HG02678 (cell line): ENCODE data around the gene SAFB2.

Source experiments
- ATAC-seq: cut with Tn5 transposase; IDR thresholded peaks from one replicate; pipeline ENCODE4 v1.9.1; 2021; ENCODE audit warnings: mild to moderate bottlenecking, moderate library complexity; ENCODE audit not compliant: unreplicated experiment

Gene SAFB2

DNA sequence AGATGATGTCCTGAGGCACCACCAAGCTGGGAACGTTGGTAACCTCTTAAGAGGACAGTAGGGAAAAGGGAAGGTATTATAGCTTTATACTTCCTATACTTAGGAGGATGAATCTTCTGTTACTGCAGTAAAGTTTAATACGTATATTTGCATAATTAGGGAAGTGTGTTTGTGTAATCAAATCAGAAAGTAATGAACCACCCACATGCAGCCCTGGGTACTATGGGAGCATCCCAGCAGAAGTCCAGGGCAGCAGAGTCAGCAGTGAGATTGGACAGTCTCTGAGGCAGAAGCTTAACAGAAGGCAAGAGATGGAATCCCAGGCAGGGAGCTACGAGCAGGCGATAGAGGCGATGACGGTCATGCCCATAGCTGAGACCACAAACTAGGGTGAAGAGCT, 12.9 kb upstream of the SAFB2 start:
- ATAC-seq = no peak

DNA sequence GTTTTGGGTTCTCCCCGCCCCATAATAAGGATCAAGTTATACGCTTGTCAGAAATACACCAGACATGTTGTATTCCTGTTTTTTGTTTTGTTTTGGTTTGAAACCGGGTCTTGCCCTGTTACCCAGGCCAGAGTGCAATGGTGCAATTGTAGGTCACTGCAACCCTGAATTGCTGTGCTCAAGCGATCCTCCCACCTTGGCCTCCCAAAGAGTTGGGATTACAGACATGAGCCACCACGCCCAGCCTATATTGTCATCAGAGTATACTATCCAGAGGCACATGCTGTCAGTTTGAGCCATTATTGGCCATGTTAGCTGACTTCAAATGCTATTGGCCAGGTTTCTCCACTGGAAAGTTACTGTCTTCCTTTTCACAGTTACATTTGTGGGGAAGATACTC, 10.1 kb upstream of the SAFB2 start:
- ATAC-seq = no peak

DNA sequence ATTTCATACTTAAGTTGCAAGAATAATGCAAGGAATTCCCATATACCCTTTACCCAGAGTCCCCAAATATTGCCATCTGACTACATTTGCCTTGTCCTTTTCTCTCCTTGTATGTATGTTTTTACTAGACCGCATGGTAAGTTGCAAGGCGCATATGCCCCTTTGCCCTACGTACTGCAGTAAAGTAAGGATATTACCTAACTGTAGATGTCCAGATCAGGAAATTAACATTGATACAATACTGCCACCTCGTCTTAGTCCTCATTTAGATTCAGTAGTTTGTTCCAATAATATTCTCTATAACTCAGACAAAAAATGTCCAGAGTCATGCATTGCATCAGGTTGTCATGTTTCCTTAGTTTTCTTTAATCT, 9.7 kb upstream of the SAFB2 start:
- ATAC-seq = no peak

DNA sequence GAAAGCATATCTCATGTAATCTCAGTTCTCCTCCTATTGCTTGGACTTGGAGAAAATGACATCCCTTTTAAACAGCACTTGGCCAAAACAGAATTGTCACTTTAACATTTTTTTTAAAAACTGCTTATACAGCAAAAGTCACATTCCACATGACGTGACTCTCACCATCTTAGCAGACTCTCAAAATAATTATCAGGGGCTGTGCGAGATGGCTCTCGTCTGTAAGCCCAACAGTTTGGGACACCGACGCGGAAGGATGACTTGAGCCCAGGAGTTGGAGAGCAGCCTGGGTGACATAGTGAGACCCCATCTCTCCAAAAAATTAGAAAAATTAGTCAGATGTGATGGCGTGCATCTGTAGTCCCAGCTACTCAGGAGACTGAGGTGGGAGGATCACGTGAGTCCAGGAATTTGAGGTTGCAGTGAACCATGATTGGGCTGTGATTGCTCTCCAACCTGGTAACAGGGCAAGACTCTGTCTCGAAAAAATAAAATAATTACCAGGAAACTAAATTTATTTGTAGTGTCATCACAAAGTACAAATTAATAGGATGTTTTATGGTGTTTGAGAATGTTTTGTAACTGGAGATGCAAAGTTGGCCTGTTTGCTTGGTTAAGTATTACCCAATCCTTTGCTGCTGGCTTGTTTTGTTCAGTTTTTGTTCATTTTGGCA, 9.1 kb upstream of the SAFB2 start:
- no peak for ATAC-seq

DNA sequence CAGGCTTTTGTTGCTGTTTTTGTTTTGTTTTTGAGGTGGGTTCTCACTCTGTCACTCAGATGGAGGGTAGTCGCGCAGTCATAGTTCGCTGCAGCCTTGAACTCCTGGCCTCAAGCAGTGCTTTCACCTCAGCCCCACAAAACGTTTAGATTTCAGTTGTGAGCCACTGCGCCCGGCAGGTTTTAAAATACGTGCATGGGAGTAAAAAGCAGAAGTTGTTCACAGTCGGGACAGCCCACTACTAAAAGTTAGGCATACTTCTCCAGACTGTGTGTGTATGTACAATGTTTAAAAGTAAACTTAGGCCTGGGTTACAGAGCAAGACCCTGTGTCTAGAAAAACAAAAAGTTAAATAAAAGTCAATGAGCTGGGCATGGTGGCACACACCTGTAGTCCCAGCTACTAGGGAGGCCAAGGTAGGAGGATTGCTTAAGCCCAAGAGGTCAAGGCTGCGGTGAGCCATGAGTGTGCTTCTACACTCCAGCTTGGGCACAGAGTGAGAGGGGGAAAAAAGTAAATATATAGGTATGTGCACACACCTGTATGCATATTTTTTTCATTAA, 6.4 kb upstream of the SAFB2 start:
- no peak for ATAC-seq

DNA sequence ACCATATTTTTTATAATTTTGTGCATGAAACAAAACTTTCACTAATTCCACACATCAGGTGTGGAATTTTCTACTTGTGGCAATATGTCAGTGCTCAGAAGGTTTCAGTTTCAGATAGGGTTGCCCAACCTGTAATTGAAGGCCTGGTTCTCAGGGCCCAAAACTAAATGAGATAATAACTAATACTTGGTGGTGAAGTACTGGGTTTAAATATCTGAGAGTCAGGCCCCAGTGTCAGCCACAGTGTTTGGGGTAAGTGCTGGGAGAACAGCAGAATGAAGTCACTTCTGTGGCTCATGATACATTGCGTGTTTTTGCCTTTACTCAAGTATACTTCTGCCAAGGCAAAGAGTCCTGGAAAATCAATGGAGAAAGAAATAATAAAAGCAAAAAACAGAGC, 5.9 kb upstream of the SAFB2 start:
- no peak for ATAC-seq

DNA sequence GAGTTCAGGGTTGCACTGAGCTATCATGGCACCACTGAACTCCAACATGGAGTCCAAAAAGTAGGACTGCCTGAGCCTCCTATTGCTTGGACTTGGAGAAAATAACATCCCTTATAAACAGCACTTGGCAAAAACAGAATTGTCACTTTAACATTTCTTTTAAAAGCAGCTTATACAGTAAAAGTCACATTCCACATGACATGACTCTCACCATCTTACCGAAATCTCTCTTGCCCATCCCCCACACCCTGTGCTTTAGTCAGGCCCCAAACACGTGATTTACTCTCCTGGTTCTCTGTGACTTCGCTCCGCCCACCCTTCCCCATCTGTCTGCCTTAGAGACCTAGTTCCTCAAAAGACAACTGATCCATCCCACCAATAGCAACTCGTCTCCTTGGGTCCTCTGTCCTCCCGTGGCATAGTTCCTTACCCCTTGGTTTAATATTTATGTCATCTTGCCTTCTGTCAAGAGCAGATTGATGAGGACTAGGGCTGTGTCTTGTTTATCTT, 4.9 kb upstream of the SAFB2 start:
- ATAC-seq = no peak

DNA sequence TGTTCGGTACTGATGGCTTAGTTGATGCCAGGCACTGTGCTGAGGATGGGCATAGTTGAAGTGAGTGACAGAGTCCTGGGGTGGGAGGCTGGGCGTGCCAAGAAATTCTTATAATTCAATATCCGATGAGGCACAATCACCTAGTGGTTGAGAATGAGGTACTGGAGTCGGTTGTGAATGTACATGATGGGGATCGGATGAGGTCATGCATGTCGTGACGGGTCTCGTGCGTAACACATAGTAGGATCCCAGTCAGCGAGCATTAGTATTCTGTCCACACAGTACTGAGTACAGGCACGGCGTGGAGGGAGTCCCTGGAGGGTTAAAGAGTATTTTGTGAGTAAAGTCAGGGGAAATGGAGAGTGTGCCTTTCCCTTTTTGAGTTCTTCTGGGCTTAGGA, 3.1 kb upstream of the SAFB2 start:
- ATAC-seq = no peak

DNA sequence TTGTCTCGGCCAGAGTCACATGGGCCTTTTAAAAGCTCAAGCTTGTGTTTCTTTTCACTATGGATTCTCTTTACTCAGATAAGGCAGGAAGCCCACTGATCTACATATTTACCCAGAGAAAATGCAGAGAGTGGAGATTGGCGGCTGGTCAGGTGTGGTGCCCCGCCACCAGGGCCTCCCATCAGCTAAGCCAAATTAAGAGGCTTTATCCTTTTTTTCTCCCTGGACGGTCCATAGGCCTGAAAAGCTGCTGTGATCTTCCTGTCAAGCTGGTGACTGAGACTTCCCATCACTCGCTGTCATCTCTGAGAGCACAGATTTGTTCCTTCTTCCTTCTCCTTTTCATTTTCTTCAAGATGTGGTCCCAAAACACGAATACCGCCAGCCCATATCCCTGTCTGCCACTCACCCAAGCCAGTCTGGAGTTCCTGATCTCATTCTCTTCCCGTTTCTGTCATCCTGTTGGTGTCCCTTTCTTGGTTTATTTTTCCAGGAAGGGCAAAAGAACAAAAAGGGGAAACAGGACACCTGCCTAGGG, 2.2 kb upstream of the SAFB2 start:
- ATAC-seq = no peak

DNA sequence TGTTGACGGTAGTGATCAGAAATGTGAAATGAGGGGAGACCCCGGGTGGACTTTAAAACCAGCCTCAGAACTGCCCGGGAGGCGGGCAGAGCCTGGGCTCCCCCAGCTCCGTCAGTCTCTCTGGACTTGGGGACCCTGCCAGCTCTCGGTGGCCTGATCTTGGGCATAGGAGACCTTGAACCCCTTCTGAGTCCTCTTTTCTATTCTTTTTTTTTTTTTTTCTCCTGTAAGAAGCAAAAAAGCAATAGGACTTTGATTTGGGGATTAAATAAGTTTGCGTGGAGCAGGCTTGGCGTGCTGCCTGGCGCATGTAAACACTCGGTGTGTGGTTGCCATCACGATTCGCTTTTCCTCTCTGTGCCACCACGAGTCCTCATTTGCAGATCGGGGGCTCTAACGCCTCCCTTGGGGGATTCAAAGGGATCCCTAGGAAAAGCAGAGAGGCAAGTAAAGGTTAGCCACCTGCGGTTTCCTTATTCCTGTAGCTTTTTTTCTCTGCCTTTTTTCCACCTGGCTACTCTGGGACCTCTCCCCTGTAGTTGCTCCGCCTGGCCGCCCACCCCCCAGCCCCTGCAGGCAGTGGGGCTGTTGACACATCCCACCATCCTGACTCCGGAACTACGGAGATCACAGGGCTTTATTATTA, 1.6 kb upstream of the SAFB2 start:
- ATAC-seq = no peak

DNA sequence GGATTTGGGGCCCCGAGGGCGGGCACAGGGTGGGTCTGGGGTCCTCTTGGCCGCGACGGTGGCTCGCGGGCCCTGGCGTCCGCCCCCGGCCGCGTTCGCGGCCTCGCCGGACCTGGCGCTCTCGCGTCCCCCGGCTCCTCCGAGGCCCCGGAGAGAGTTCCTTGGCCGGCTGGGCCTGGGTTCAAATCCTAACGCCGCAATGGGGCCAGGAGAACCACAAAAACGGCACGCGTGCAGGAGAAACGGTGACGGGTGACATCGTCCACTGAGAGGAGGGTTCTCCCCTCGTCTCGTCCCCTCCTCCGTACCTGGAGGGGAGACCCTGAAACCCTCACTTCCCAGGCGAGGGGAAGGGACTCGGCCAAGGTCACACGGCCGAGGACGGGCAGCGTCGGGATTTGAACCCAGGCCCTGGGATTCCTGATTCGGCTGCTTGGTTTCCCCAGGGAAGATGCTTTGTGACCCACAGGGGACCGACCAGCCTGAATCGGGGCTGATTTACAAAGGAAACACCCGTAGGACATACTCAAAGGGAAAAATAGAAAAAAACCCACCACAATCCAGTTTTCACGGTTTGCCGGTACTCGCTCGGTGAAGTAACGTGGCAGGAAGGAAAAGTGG, 931 bp upstream of the SAFB2 start:
- ATAC-seq = no peak

DNA sequence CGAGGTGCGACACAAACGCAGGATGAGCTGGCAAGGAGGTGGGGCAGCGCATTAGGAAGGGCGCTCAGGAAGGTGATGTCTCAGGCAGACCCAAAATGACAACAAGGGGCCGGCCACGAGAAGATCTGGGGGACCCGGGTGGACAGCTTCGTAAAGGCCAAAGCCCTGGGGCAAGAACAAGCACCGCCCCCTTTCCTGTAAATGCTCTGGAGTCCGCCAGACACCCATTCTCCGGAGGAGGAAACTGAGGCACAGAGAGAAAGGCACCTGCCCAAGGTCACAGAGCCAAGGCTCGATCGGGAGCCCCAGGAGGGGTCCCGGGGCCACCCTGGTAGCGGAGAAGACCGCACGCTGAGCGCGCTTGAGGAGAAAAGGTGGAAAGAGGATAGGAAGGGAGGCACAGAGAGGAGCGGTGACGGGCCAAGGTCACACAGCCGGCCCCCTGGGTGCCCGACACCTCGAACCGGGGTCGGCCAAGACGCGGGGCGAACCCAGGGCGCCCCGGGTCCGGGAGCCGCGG, 571 bp downstream of the SAFB2 start:
- ATAC-seq = peak; percentile 0

DNA sequence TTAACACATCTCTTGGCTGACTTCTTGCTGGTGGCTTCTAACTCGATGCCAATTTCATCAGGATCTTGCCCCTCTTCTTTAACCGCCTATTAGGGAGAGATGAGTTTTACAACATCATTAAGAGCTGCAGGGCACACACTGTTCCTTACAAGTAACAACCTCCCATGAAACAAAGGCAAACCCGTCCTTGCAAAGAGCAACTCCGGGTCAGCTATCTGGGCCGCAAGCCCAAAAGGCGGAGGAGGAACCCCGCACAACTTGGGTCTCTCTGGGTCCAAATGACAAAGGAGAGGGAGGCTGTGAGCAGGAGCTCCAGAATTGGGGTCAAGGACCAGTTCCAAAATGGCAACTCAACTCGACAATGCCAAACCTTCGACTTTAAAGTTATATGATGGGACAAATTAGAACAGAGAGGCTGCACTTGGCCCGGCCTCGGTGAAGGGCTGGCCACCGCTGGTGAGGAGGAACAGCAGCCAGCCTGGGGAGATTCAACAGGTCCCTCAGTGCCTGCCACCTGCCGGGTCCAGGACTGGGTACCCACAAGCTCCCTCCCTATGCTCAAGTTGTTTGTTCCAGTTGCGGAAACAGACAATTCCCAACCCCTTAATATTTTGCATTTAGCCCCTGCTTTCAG, 1.1 kb downstream of the SAFB2 start:
- no peak for ATAC-seq

DNA sequence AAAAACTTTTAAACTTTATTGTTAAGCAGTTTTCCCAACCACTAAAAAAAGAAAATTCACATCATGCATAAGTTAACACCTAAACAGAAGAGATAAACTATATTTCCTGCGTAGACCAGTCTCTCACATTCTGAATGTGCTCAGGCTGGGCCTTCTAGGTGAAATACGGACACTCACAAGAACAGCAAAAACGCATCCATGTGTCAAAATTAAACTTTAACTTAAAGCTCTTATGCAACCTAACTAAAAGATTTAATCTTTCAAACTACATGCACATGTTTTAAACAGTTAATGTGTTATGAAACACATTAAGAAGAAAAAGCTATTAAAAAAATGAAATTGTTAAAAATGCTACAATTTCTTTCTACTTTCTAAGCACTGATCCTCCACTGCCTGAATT, 2.6 kb downstream of the SAFB2 start:
- ATAC-seq = no peak

DNA sequence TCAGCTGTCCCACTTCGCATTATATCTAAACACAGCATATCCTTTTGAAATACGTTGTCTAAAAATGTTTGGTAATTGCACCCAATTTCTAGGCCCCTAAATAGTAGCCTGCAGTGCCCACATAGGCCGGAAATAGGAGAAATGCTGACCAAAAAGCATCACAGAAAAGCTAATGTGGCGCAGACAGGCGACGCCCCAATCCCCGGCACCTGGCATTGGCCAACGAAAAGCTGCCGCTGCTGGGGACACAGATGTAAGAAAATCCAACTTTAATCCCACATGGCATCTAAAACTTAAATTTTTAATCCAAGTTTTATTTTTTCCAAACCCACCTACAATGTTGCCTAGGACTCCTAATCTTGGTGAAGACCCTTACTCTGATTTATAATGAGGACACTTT, 4.0 kb downstream of the SAFB2 start:
- no peak for ATAC-seq

DNA sequence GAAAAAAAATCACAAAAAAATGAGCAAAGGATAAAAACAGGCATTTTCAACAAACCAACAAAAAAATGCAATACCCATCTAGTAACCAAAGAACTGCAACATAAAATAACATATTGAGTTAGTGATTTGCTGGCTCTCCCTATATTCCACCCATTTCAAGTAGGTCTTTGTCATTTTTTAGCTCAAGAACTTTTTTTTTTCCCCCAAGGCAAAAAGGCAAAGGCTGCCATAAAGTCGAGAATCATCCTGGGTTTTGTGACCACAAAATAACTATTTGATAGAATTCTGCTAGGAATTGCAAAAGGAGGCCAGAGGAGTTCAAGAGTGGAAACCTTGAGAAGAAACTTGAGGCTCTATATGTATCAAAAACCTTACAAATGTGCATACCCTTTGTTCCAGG, 5.5 kb downstream of the SAFB2 start:
- ATAC-seq = no peak

DNA sequence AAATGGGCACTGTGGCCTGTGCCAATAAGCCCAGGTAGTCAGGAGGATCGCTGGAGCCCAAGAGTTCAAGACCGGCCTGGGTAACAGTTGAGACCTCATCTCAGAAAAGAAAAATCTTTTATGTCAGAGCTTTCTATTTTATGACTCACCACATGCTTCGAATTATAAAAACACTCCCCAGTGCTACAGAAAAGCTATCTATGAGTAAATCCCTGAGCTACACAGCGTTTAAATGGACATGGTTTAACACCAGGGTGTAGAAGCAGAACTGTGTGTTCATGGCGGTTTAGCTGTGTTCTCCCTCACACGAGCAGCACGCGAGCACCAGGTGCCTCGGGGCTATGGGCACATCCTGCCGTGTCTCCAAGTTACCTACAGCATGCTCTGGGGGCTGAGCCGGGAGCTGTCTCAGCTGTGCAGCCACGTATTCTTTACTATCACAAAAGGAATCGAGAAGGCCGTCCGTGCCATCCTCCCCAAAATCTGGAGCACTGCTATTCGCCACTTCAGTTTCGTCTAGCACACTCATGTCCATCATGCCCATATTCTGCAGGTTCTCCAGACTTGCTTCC, 6.7 kb downstream of the SAFB2 start:
- no peak for ATAC-seq

DNA sequence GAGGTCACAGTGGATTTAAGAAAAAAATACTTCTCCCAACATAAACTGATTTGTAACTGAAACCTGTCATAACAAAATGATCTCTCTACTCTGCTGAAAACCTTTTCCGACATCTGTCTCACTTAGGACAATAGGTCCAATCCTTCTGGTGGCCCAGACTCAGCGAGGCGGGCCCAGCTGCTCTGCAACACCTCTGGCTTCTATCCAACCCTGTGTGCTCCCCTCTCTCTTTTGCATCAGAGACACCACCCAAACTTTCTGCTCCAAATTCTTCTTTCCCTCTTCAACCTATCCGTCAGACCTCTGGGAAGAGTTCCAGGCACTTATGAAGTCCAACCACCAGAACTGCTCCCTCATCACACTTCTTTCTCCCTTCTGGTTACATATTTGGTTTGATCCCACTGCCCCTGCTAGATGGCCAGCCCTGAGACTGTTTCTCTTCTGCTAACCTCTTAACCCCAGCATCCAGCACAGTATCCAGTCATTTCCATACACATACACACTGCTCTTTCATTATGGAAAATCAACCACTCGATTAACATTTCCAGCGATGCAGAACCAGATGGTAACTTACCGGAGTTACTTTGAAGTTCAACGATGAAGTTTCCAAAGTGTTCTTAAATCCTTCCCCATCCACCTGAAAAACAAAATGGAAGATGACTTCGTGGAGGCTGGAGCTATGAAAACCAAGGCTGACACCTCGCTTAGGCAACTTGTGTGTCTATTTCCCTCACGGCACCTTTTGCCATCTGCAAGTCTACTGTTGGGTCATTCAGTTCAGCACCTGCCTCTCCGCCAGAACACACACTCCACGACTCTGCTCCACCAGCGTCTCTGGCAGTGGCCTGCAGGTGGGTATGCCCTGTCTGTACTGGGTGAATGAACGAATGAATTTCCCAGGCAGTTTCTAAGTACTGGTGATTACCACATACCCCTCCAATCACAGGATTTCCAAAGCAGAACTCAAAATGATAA, 9.4 kb downstream of the SAFB2 start:
- ATAC-seq = no peak

DNA sequence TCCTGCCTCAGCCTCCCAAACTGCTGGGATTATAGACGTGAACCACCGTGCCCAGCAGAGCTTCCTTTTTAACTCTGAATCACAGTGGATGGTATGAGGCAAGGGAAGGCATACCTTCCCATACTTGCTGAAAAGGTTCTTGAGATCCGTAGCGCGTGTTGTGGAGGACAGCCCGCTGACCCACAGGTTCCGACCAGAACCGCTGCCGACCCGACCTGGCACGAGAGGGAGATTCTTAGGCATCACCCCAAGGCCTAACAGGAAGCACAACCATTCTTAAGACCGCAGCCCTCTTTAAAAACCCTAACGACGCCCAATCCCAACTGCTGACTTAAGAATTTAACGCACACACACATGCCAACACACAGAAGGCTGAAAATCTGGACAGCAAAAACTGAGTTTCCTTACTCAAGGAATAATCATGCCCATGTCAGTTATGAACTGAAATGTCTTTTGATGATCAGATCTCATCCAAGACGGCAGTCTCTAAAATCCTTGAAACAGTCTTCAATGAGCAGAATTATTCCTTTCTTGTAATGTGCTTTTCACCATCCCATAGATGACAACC, 12.6 kb downstream of the SAFB2 start:
- no peak for ATAC-seq
